GM19468 (cell line): ENCODE data around the gene SAMD4B.

Experiments
- ATAC-seq: cut with Tn5 transposase; IDR thresholded peaks from one replicate; pipeline ENCODE4 v1.9.1; 2021; ENCODE audit warnings: mild to moderate bottlenecking, moderate library complexity, moderate number of reproducible peaks; ENCODE audit not compliant: unreplicated experiment; ENCODE audit errors: extremely low read depth

The SAMD4B gene

DNA sequence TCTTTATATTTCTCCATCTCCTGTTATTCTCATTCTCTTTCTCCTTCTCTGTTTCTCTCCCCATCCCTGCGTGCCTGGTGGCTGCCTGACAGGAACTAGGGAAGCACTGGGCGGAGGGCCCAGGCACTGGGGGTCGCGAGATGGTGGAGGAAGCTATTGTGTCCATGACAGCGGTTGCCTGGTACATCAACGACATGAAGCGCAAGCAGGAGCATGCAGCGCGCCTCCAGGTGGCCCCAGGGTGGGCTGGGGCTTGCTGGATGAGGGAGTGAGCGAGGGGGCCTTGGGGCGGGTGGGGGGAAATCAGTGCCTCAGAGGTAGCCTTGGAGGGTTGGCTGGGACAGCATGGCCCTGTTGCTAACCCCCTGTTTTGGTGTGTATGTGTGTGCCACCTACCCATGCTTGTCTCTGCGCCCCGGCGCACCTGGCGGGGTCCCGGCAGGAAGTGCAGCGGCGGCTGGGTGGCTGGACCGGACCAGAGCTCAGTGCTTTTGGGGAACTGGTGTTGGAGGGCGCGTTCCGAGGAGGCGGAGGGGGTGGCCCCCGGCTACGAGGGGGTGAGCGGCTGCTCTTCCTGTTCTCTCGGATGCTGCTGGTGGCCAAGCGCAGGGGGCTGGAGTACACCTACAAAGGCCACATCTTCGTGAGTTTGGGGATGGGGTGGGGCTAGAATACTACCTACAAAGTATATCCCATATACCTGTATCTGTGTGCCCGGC lies 75.4 kb downstream of the SAMD4B start:
- no peak for ATAC-seq

DNA sequence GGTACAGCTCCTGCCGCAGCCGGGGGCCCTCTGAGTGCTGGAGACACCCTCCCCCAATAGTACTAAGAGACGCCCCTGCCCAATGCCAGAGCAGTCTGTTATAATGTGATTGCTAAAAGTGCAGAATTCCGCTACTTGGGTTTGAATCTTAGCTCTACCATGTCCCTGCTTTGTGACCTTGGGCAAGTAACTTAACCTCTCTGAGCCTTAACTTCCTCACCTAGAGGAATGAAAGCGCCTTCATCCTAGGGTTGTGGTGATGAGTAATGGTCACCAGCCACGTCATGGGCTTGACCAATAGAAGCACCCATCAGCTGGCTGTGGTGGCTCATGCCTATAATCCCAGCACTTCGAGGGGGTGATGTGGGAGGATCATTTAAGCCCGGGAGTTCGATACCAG lies 76.8 kb downstream of the SAMD4B start:
- no peak for ATAC-seq

DNA sequence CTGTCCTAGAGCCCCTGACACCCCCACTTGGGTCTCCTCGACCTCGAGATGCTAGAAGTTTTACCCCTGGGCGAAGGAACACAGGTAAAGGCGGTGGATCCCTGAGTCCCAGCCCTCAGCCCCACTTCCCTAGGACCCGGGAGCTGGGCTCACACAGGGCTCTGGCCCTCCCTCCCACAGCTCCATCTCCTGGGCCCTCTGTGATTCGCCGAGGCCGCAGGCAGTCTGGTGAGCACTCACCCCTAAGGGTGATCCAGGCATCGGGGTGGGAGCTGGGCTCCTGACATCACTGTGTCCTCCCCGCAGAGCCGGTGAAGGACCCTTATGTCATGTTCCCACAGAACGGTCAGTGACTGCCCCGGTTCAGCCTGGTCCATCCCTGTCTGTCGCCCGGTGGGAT lies 78.5 kb downstream of the SAMD4B start:
- no peak for ATAC-seq

DNA sequence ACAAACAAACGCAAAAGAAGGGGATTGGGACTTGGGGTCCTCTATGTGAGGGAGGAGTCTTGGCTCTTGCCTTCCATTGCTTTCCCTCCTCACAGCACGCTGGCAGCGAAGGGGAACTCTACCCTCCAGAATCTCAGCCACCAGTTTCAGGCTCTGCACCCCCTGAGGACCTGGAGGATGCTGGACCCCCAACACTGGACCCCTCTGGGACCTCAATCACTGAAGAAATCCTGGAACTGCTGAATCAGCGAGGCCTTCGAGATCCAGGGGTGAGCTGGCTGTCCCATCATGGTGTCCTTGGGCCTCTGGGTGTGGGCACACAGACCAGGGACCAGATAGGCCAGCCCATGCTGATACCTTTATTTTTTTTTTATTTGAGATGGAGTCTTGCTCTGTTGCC lies 79.8 kb downstream of the SAMD4B start:
- no peak for ATAC-seq

DNA sequence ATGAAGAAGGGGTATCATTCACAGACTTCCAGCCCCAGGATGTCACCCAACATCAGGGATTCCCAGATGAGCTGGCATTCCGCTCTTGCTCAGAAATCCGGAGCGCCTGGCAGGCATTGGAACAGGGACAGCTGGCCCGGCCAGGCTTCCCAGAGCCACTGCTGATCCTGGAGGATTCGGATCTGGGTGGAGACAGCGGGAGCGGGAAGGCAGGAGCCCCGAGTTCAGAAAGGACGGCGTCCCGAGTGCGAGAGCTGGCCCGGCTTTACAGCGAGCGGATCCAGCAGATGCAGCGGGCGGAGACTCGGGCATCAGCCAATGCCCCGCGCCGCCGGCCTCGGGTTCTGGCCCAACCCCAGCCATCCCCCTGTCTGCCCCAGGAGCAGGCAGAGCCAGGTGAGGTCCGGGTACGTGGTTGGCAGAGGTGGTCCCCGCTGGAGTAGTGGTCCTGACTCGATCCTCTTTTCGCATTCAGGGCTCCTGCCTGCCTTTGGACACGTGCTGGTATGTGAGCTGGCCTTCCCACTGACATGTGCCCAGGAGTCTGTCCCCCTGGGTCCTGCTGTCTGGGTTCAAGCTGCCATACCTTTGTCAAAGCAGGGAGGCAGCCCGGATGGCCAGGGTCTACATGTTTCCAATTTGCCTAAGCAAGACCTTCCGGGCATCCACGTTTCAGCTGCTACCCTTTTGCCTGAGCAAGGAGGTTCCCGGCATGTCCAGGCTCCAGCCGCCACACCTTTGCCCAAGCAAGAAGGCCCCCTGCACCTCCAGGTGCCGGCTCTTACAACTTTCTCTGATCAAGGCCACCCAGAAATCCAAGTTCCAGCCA lies 81.3 kb downstream of the SAMD4B start:
- no peak for ATAC-seq

DNA sequence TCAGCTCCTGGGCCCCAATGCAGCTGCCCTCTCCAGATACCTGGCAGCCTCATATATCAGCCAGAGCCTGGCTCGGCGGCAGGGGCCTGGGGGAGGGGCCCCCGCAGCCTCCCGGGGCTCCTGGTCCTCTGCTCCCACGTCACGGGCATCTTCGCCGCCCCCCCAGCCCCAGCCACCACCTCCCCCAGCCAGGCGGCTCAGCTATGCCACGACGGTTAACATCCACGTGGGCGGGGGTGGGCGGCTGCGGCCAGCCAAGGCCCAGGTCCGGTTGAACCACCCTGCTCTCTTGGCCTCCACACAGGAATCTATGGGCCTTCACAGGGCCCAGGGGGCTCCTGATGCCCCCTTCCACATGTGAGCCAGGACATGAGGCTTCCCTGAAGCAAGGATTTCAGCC lies 82.7 kb downstream of the SAMD4B start:
- no peak for ATAC-seq

DNA sequence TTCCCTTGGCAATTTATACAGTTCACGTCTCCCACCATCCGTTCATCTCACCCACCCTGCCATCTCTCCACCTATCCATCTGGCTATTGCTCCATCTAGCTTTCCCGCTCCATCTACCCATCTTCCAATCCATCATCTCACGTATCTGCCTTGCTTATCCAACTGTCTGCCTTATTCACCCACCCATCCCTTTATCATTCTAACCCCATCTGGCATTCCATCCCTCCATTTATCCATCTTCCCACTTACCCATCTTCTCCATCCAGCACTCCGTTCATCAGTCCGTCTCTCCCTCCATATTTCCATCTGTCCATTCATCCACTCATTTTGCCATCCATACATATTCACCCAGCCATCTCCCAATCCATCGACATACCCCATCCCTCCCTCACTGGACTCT lies 83.5 kb downstream of the SAMD4B start:
- no peak for ATAC-seq

DNA sequence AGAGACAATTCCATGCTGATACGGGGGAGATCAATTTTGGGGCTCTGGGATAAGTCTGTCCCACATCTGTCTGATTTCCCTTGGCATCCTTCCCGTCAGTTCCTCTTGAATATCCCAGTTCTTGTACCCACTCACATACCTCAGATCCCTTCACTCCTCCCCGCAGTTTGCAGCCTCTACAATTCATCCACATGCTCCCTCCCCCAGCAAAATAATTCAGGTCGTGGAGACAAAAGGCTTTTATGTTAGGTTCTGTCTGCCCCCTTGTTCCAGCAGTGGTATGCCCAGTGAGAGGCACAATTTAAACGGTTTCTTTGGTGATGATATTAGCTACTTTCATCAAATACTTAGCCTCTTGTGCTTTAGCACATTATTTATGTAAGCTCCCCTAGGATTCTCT lies 83.9 kb downstream of the SAMD4B start:
- ATAC-seq: no peak

DNA sequence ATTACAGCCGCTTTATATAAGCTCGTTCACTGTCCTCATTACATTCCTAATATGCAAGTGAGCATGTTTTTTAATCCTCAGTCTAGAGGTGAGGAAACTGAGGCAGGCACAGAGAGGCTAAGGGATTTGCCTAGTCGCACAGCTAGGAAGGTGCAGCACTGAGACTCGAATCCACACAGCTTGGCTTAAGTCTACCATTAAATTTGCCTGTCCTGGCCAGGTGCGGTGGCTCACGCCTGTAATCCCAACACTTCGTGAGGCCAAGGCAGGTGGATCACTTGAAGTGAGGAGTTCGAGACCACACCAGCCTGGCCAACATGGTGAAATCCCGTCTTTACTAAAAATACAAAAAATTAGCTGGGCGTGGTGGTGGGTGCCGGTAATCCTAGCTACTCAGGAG lies 85.5 kb downstream of the SAMD4B start:
- no peak for ATAC-seq

DNA sequence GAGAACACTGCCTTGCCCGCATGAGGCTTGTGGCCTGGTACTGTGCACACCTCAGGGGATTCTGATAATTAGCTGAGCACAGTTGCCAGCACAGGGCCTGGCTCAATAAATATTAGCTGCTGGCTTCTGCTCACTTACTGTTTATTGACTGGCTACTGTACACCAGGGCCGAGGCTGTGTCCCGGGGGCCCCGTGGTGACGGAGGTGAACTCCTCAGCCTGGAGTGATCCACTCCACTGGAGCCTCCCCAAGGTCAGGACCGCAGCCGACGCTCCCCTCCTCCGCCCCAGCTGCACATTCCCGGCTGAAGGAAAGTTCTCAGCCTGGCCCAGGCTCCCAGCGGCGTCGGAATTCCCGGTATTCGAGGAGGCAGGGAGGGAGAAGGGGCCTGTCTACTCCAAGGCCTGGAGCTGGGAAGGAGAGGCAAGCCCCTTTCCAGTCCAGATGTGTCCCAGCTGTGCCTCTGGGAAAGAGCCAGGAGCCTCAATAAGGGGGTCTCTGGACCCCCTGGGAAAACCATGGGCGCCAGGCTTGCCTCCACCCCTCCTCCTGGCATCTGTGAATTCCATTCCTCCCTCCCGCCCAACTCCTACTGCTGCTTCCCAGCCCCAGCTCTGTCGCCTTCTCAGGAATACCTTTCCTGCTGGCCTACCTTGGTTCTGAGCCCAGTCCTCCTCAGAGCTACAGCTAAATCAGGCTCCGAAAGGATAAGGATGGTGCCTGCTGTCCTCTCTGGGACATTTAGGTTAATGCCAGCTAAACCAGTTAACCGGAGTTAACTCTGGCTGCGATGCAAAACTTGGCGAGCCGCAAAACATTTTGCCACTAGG lies 86.3 kb downstream of the SAMD4B start:
- no peak for ATAC-seq

DNA sequence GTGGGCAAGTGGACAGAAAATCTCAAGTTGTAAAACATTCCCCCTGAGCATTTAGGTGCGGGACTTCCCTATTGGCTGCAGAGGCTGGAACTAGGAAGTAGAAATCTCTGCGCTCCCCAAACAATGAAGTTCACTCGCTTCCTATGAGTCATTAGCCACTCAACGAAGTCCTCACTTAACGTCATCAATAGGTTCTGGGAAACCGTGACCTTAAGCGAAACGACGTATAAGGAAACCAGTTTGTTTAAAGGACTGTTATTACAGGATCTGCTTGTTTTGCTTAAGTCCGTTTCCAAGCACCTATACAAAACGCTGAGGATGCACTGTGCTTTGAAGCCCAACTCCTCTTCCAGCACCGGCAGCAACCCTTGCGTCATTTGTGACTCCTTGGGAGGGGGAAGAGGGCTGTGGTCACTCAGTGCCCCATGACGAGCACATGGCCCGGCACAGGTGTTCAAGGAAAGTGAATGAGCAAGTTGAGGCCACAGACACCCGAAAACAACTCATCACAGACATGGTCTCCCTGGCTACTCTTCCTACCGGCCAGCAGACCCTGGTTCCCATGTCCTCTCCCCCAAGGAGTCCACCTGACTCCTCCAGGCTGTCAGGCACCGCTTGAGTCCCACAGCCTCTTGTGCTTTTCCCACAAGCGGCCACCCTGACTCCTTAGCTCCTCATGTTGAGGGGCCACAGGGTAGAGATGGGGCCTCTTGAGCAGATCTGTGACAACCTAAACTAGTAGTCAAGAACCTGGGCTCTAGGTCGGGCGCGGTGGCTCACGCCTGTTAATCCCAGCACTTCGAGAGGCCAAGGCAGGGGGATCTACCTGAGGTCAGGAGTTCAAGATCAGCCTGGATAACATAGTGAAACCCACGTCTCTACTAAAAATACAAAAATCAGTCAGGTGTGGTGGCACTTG lies 88.7 kb downstream of the SAMD4B start:
- ATAC-seq: no peak

DNA sequence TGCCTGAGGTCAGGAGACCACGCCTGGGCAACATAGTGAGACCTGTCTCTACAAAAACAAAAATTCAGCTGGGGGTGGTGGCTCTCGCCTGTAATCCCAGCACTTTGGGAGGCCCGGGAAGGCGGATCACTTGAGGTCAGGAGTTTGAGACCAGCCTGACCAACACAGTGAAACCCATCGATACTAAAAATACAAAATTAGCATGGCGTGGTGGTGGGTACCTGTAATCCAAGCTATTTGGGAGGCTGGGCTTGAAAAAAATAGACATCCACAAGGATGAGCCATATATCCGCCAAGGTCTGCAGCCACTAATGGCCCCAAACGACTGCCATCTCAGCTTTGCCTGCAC lies 90.4 kb downstream of the SAMD4B start:
- no peak for ATAC-seq

DNA sequence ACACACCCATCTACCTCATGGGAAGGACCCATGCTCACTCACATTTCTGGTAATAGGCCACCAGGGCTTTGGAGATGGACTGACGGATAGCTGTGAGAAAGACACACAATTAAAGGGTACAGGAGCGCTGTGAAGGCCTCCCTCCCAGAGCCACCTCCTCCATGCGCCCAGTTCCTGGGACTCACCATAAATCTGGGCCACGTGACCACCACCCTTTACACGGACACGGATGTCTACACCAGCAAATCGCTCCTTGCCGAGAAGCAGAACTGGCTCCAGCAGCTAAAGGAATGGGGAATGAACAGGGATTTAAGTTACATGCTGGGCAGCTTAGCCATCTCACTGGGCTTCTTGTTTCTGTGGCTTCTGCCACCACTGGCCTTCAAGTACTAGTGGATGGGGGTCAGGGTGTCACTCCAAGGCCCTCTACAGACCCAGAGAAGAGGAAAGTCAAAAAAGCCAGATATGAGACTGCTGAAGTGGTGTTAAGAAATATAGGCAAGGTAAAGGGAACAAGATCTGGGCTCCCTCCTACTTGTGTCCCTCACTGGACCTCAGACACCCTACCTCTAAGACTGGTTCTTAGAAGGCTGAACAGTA lies 91.4 kb downstream of the SAMD4B start:
- ATAC-seq: no peak

DNA sequence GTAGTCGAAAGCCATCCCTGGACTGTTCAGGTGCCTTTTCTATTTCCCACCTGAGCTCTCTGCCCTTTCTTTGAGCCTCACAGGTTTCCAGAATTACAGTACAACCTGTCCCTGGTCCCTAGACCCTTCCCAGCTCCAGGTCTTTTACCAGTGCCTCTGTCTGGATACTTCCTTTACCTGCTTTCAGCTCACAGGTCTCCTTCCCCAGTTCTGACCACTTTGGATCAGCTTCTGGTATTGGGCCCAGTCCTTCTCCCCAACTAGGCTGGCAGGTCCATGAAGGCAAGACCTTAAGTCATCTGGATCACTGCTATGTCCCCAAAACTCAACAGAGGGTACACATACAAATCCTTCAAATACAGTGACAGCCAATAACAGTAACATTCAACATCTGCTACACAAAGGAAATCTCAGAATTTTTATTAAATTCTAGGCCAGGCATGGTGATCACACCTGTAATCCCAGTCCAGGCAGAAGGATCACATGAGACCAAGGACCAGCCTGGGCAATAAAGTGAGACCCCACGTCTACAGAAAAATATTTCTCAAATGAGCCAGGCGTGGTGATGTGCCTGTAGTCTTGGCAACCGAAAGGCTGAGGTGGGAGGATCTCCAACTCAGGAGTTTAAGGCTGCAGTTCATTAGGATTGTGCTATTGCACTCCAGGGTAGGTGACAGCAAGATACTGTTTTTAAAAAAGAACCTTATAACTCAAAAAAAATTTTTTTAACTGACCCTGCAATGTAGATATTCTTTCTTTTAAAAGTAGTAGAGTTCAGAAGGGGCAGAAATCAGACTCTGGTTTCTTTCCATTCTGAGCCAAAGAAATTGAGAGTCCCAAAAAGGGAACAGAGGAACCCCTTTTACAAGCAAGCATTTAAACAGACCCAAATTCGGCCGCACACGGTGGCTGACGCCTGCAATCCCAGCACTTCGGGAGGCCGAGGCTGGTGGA lies 92.2 kb downstream of the SAMD4B start:
- no peak for ATAC-seq
